HG02571 (cell line): ENCODE results near the gene IFIT1.
"Not testable (repeated sequence)": the region's sequence is repeated elsewhere in the genome, so short reads cannot be mapped to it uniquely, and the experiment has no call there.

Source experiments
- ATAC-seq: cut with Tn5 transposase; IDR thresholded peaks from one replicate; pipeline ENCODE4 v1.9.1; 2021; ENCODE audit warnings: mild to moderate bottlenecking, moderate library complexity; ENCODE audit not compliant: unreplicated experiment

The IFIT1 gene

DNA sequence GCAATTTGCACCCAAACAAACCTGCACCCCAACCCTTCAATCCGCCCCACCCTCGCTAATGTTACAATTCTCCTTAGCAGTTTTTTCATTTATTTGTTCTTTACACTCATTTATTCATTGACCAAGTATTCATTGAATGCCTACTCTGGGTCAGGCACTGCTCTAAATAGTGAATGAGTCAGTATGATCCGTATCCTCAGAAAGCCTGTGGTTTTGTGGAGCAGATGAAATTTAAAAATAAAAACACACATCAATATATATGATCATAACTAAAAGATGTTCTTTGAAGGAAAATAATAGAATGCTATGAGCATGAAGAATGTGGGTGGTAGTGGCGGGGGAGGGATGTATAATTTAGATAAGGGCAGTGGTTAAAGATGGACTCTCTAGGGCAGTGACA lies 35.2 kb downstream of the IFIT1 start:
- no peak for ATAC-seq

DNA sequence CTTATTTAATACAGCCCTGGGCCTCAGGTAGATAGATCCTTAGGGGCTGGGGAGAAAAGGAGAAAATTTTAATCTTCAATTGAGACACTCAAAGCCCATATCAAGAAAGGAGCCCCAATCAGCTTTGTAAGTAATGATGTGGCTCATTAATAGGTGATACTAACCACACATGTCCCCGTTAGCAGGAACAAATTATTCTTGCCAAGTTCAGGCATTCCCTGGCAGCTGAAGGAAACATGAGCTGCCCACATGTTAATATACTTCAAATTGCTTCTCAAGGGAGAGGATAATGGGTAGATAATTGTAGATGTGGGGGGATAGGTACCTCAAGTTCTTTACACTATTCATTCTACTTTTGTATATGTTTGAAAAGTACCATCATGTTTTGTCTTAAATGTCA lies 36.5 kb downstream of the IFIT1 start:
- no peak for ATAC-seq

DNA sequence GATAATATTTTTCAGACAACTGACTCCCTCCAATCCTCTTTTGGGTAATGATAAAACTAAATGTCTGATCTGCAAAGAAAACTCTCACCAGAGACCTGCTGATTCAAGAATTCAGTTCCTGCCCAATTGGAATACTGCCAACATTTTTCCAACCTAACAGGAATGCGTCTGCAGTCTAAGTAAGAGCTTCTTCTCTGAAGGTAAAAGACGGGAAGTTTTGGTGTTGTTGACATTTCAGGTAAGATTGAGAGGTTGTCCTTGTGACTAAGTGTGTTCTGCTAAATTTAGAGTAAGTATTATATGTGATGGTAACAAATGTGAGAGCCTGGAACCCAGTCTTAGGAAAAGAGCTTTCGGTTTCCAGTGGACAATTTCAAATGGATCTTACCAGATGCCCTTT lies 39.6 kb downstream of the IFIT1 start:
- no peak for ATAC-seq

DNA sequence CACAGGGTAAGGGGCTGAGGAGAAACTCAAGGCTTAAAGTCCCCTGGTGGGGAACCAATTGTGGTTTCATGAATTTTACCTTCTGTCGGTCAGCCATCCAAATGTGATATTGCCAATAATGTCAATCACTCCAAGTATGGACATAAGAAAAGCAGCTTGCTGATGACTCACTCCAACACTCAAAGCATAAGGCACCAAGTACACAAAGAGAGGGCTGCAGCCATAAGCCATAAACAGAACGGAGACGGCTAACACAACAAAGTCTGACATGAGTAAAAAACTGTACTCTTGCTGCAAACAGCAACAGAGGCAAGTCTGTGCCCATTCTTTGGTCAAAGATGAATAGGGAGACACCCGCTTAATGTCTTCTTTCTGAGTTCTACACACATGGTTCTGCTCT lies 46.1 kb downstream of the IFIT1 start:
- no peak for ATAC-seq

DNA sequence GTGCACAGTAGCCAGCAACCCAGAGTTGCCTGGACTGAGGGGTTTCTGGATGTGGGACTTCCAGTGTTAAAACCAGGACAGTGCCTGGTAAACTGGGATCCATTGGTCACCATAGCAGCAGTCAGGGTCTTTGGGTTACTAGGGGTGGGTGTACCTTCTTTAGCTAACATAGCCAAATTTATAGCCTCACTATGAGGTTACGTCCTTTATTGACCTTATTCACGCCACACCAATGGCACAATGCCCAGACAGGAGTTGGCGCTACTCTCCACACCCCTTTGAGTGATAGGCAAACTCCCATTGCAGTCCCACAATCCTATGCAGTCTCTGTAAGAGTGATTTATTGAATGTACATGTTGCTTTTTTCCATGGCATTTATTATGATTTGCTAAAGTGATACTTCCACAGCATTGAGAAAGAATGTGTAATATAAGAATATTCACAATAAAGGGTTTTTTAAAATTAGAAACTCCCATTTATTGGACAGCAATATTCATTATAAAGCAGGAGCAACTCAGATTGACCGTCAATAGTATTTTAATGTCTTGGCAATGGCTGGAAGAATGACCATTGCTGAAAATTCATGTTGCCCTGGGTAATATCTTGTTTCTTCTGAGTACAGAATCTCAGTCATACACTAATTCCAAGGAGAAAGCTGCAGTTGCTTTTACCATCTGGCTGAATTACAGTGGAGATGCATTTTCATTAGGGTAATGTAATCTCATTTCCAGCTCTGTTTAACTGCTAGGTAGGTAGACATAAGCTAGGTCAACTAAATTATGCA lies 48.0 kb downstream of the IFIT1 start:
- ATAC-seq: no peak

DNA sequence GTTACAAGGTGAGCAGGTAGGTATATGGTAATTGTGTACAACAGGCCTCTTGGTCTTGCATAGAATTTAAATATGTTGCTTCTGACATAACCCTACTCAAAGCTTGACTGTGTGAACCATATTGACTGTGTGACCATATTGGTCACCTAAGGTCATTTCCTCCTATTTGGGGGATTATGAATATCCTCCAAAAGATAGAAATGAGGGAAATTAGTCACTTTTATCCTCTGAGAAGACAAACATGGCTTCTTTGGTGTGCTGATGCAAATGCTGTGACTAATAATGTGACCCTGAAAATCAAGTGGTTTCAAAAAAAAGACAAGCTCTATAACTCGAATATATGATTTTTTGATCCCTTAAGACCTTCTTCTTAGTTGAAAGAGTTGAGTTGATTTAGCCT lies 49.9 kb downstream of the IFIT1 start:
- ATAC-seq: no peak

DNA sequence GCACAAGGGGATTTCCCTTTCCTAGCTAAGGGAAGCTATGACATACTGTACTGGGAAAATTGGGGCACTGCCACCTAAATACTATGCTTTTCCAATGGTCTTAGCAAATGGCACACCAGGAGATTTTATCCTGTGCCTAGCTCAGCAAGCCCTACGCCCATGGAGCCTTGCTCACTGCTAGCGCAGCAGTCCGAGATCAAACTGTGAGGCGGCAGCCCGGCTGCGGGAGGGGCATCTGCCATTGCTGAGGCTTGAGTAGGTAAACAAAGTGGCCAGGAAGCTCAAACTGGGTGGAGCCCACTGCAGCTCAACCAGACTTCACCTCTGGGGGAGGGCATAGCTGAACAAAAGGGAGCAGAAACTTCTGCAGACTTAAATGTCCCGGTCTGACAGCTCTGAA lies 52.4 kb downstream of the IFIT1 start:
- not testable (repeated sequence) for ATAC-seq

DNA sequence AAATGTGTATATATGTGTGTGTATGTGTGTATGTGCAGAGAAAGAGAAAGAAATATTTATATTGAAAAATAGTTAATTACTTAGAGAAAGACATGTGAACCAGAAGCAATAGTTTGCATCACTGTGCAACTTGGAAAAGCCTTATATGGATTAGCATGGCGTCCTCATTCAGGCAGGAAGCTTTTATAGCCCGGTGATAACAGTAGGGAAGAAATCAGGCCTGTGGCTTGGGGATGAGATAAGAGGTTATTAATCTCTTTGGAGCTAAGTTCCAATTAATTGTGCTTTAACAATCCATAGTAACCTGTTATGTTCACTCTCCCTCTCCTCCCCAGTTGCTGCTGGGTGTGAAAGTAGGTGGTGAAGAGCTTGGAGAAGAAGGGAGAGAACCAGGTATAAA lies 58.5 kb downstream of the IFIT1 start:
- no peak for ATAC-seq

DNA sequence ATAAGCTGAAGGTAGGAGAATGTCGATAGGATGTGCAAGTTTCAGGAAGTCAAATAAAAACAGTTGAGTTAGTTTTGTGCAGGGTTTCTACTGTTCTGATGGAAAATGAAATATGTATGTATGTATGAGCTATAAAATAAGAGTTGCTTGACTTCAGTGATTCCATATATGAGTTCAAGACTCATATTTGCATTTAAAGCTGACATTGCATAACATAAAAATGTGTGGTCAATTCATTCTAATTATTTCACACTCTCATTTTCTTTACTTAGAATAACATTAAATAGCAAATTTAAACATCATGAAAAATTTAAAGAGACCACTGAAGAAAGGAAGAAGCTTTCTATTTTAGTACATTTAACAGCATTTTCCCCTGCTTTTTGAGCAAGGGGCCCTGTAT lies 59.8 kb downstream of the IFIT1 start:
- ATAC-seq: no peak

DNA sequence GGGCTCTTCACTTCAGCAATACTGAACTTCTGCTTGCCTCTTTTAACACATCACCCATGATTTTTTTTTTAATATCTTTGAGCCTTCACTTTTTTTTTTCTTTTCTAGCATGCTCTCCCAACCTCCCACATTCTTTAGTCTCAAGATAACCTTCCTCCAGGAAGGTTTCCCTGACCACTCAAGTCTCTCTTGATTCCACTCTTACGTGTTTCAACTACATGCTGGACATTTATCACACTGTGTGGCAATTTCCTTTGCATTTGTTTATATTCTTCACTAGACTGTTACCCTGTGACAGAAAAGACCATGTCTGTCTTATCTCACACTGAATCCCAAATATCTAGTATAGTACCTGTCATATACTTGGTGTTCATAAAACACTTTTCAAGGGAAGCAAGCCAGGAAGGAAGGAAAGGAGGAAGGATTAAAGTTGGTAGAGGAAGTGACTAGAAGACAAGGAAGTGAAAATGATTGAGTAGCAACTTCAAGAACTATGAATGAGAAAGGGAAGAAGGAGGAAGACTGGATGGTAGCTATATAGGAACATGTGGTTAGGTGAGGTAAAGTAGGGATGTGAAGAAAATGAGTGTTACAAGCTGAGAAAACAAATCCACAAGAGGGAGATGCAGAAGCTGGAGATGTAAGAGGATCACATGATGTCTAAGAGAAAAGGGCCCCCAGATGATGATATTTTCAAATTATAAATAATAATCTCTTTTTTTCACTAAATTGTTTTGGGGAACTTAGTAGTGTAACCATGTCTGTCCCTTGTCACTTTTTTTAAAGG lies 62.3 kb downstream of the IFIT1 start:
- no peak for ATAC-seq
